PC-3 (cell line): ENCODE results near the gene ARHGEF17.

Source experiments
- CTCF ChIP-seq: fragments of 300-600 bp; sonication (generic); conservative IDR thresholded peaks from 2 replicates; pipeline ENCODE4 v1.5.1; 2017; ENCODE audit warnings: antibody characterized with exemption, low read depth, mild to moderate bottlenecking, low read length
- EZH2phosphoT487 ChIP-seq: fragments of 300-600 bp; sonication (generic); IDR thresholded peaks from 2 replicates; pipeline ENCODE4 v1.6.1; 2018; ENCODE audit warnings: mild to moderate bottlenecking, antibody characterized with exemption, low read length, borderline replicate concordance

DNA sequence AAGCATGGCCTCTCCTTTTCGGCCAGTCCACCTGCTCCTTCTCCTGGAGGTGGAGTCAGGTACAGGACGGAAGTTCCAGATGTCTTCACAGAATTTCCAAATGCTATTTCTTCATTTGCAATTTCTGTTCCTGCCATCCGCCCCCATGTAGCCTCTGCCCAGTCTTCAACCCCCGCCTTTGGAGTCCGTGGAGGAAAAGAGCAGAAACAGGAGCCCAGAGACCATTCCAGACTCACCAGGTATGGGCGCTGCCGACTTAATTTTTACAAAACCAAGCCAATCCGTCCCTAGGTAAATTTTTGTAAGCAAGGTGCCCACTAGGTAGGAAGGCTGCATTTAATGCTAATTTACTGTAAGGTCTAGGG lies 97.1 kb downstream of the ARHGEF17 start:
- TF ChIP-seq CTCF (no peak), EZH2phosphoT487 (no peak)
